ENCODE measurements around the gene ARNT2.

GRCh38 chr15:80401456-80401855 is 2.7 kb upstream of the ARNT2 start:
- TF ChIP-seq SMC3 (IDR thresholded peaks at IDR 0.05) (no peak), JUN (IDR thresholded peaks at IDR 0.05) (no peak), HMGXB4 (CRISPR knock-in tag; IDR thresholded peaks at IDR 0.05; ENCODE audit: borderline replicate concordance) (no peak), RAD21 (conservative IDR thresholded peaks at IDR 0.05 in 1 of 2, IDR thresholded peaks at IDR 0.05 in 1 of 2) (no peak), REST (IDR thresholded peaks at IDR 0.05) (no peak)

Measured in A549 (cell line).